Caco-2 (cell line): ENCODE data around the gene LPXN. TPM values are rescaled to one million over a fixed set of nuclear protein-coding genes. Genes with fewer than 3 reads are reported as not detected.

Experiments
- BruUV-seq: library from RNA; stranded (reverse); fragments of 400-500 nt; replicated peaks from 2 replicates; lab custom pipeline; 2021; lab: Mats Ljungman, UMichigan
- CTCF ChIA-PET: fragments of 300-600 bp; sonication (Branson Sonifier 250); formaldehyde crosslinking; loops from one replicate; lab custom pipeline; 2022; ENCODE audit warnings: antibody characterized with exemption; lab: Charles Lee
- POLR2A ChIA-PET: fragments of 300-600 bp; sonication (Branson Sonifier 250); formaldehyde crosslinking; loops from one replicate; lab custom pipeline; 2022; ENCODE audit warnings: antibody characterized with exemption; lab: Charles Lee
- DNase-seq, 2 experiments: peaks; one replicate each; pipeline versions ENCODE4 v3.0.0 to v3.0.0-alpha.2; 2020 to 2022
- H3K27me3 ChIP-seq: replicated peaks from 2 replicates; pipeline ENCODE4 v1.6.0; 2011; ENCODE audit warnings: low read length; ENCODE audit not compliant: control insufficient read depth, insufficient read depth
- H3K36me3 ChIP-seq: 2 replicates; pipeline ENCODE4 v1.5.1; 2011; ENCODE audit warnings: low read length; ENCODE audit not compliant: control insufficient read depth, insufficient read depth
- H3K4me1 ChIP-seq: fragments of 250-450 bp; sonication (Bioruptor Pico); 2 replicates; pipeline ENCODE4 v1.5.1; 2020; ENCODE audit warnings: mild to moderate bottlenecking
- H3K4me3 ChIP-seq: 2 replicates; pipeline ENCODE4 v1.5.1; 2011; ENCODE audit warnings: low read depth, mild to moderate bottlenecking, control low read depth, low read length
- H3K9me3 ChIP-seq: fragments of 250-450 bp; sonication (Bioruptor Pico); 2 replicates; pipeline ENCODE4 v1.5.1; 2020; ENCODE audit warnings: mild to moderate bottlenecking, moderate library complexity
- H3K27ac Mint-ChIP-seq: one replicate; pipeline ENCODE4 v1.8.0; 2022; ENCODE audit warnings: mixed read lengths; ENCODE audit not compliant: unreplicated experiment
- H3K27me3 Mint-ChIP-seq: one replicate; pipeline ENCODE4 v1.8.0; 2022; ENCODE audit warnings: mixed read lengths; ENCODE audit not compliant: insufficient read depth, unreplicated experiment
- H3K36me3 Mint-ChIP-seq: one replicate; pipeline ENCODE4 v1.8.0; 2022; ENCODE audit warnings: mild to moderate bottlenecking, mixed read lengths; ENCODE audit not compliant: insufficient read depth, unreplicated experiment
- H3K4me1 Mint-ChIP-seq: one replicate; pipeline ENCODE4 v1.8.0; 2022; ENCODE audit warnings: low read depth, mixed read lengths; ENCODE audit not compliant: unreplicated experiment
- H3K4me3 Mint-ChIP-seq: one replicate; pipeline ENCODE4 v1.8.0; 2022; ENCODE audit warnings: mild to moderate bottlenecking, moderate library complexity, mixed read lengths; ENCODE audit not compliant: unreplicated experiment
- H3K9me3 Mint-ChIP-seq: one replicate; pipeline ENCODE4 v1.8.0; 2022; ENCODE audit warnings: mixed read lengths; ENCODE audit not compliant: unreplicated experiment
- intact Hi-C: fragments of 100-400 bp; cut with micrococcal nuclease; formaldehyde crosslinking; loops from one replicate; pipeline ENCODE4 v1.10.0; 2022; ENCODE audit not compliant: unreplicated experiment
- total RNA-seq: library from RNA; stranded (reverse); gene quantifications from 2 replicates; pipeline ENCODE4 v1.2.3, GENCODE V29; 2022
- TF ChIP-seq, protein P1 (sequence below), 2 experiments: fragments of 200-600 bp in 1 of 2; IDR thresholded peaks; 1 replicate in 1 of 2; 2 replicates in 1 of 2; pipeline versions ENCODE4 v1.5.1 to v1.8.0; 2011 to 2022; ENCODE audit warnings: antibody characterized with exemption in 1 of 2, control low read depth in 1 of 2, inconsistent platforms in 1 of 2, low read depth in 1 of 2, low read length in 1 of 2, mild to moderate bottlenecking in 1 of 2, moderate library complexity in 1 of 2; ENCODE audit not compliant: insufficient read depth in 1 of 2, severe bottlenecking in 1 of 2, unreplicated experiment in 1 of 2

The LPXN gene
- total RNA-seq, 1 experiment from 2014 or later, result 2.1 TPM

DNA sequence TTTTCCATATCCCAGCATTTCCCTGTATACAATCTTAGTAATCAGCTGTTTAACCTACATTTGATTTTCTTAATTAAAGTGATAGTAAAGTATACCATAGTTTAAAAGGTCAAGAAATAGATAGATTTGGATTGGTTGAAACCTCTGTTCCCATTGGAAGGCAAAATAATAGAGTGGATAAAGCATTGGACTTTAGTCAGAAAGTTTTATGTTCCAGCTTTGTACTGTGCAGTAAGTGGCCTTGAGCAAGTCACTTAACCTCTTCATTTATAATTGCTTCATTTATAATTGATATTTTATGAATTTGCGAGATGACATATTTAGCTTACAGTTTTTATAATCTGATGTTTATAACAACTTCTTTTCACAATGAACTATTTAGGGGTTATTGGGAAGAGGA lies 6.8 kb upstream of the LPXN start:
- peaks cover 49% of the 10 kb centered on the region for H3K36me3 Mint-ChIP-seq
- H3K27ac Mint-ChIP-seq, result no peak overlapping the region
- H3K27me3 Mint-ChIP-seq, result no peaks in the 10 kb centered on the region
- Histone ChIP-seq H3K4me1 (peaks cover 3% of the 10 kb centered on the region; the same call in 1 of the 2 replicates), H3K27me3 (no peaks in the 10 kb centered on the region), H3K36me3 (no peaks in the 10 kb centered on the region), H3K9me3 (no peaks in the 10 kb centered on the region), H3K4me3 (no peak overlapping the region)
- no peaks in the 10 kb centered on the region for H3K9me3 Mint-ChIP-seq
- no peak overlapping the region for H3K4me3 Mint-ChIP-seq
- ChIA-PET POLR2A (no interaction called here), CTCF (no interaction called here)
- no peak for DNase-seq
- TF ChIP-seq, protein P1, sequence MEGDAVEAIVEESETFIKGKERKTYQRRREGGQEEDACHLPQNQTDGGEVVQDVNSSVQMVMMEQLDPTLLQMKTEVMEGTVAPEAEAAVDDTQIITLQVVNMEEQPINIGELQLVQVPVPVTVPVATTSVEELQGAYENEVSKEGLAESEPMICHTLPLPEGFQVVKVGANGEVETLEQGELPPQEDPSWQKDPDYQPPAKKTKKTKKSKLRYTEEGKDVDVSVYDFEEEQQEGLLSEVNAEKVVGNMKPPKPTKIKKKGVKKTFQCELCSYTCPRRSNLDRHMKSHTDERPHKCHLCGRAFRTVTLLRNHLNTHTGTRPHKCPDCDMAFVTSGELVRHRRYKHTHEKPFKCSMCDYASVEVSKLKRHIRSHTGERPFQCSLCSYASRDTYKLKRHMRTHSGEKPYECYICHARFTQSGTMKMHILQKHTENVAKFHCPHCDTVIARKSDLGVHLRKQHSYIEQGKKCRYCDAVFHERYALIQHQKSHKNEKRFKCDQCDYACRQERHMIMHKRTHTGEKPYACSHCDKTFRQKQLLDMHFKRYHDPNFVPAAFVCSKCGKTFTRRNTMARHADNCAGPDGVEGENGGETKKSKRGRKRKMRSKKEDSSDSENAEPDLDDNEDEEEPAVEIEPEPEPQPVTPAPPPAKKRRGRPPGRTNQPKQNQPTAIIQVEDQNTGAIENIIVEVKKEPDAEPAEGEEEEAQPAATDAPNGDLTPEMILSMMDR (IDR thresholded peaks at IDR 0.05; ENCODE audit: insufficient read depth in 1 of 2, low read depth in 1 of 2, low read length in 1 of 2, severe bottlenecking in 1 of 2, unreplicated experiment in 1 of 2), result no peak
- intact Hi-C loops, result no loop called here
- BruUV-seq, result no TSS peak
- no peaks in the 10 kb centered on the region for H3K4me1 Mint-ChIP-seq

DNA sequence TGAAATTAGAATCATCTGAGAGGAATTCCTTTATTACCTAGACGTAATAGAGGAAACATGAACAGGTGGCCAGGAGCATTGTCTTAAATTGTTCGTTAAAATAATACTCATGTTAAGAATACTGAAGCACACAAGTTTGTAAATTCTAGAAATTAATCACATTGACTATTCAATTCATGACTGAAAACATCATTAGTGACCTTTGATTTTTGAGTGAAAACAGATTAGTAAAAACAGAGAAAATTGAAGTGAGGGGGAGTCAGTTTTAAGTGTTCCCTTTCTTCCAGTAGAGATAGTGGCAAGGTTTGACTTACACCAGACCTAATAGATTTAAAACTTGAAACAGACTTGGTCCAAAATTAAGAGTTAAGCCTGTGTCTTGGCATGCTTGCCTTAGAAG lies 4.7 kb upstream of the LPXN start:
- TF ChIP-seq, protein P1 (IDR thresholded peaks at IDR 0.05; ENCODE audit: insufficient read depth in 1 of 2, low read depth in 1 of 2, low read length in 1 of 2, severe bottlenecking in 1 of 2, unreplicated experiment in 1 of 2), result no peak
- Mint-ChIP-seq H3K9me3 (no peaks in the 10 kb centered on the region), H3K27me3 (no peaks in the 10 kb centered on the region), H3K27ac (peak overlapping the region; percentile 99), H3K4me3 (peak overlapping the region; percentile 99), H3K36me3 (peaks cover 36% of the 10 kb centered on the region), H3K4me1 (no peaks in the 10 kb centered on the region)
- no peaks in the 10 kb centered on the region for H3K27me3 ChIP-seq
- H3K9me3 ChIP-seq, result no peaks in the 10 kb centered on the region
- BruUV-seq, result TSS peak; percentile 40
- intact Hi-C loops, result no loop called here
- DNase-seq, result no peak
- peak overlapping the region; percentile 78 for H3K4me3 ChIP-seq
- CTCF ChIA-PET, result interaction anchor here (1.0 to 1.5 kb wide), 2 partner anchors 13 to 49 kb away, joined by 3 to 4 read pairs; no protein-coding TSS in a partner anchor
- H3K4me1 ChIP-seq, result peaks cover 3% of the 10 kb centered on the region; the same call in 1 of the 2 replicates
- no peaks in the 10 kb centered on the region for H3K36me3 ChIP-seq
- POLR2A ChIA-PET, result no interaction called here

DNA sequence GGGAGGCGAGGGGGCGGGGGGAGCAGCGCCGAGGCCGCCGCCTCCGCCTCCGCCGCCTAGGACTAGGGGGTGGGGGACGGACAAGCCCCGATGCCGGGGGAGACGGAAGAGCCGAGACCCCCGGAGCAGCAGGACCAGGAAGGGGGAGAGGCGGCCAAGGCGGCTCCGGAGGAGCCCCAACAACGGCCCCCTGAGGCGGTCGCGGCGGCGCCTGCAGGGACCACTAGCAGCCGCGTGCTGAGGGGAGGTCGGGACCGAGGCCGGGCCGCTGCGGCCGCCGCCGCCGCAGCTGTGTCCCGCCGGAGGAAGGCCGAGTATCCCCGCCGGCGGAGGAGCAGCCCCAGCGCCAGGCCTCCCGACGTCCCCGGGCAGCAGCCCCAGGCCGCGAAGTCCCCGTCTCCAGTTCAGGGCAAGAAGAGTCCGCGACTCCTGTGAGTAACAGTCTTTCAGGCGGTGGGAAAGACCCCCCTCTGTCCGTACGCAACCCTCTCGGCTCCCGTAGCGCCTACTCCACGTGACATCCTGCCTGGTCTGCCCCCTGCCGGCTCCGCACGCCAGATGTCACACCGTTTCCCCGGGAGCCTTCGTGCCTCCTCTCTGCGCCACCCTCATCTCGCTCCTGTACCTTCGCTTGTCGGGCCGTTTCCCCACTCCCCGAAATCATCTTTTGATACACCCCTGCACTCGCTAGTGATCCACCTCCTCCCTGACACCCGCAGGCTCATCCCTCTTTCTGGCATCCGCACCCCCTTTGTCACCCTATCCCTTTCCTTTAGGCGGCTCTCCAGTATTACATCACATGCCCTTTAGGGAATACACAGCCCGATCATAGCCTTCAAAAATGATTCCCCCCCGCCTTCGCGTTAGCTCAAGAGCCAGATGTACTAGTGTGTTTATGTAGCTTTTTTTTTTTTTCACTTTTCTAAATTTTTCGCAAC lies 3.8 kb upstream of the LPXN start:
- Histone ChIP-seq H3K9me3 (no peaks in the 10 kb centered on the region), H3K4me1 (peaks cover 2% of the 10 kb centered on the region; the same call in 1 of the 2 replicates), H3K4me3 (peak overlapping the region; percentile 78), H3K36me3 (no peaks in the 10 kb centered on the region), H3K27me3 (no peaks in the 10 kb centered on the region)
- ChIA-PET CTCF (interaction anchor here (0.6 to 1.5 kb wide), 4 partner anchors 12 to 1076 kb away, joined by 3 to 4 read pairs (median 3); no protein-coding TSS in a partner anchor), POLR2A (interaction anchor here (0.6 kb wide), 1 partner anchor 1268 kb away, joined by 5 read pairs; no protein-coding TSS in a partner anchor)
- H3K4me1 Mint-ChIP-seq, result no peaks in the 10 kb centered on the region
- peaks cover 36% of the 10 kb centered on the region for H3K36me3 Mint-ChIP-seq
- H3K27ac Mint-ChIP-seq, result peak overlapping the region; percentile 99
- peak overlapping the region; percentile 99 for H3K4me3 Mint-ChIP-seq
- H3K9me3 Mint-ChIP-seq, result no peaks in the 10 kb centered on the region
- intact Hi-C loops, result loop anchor here (1.0 to 5.0 kb wide), 6 partner anchors 321 to 912 kb away; partner anchors contain the start of genes FAM111A and FAM111B
- TF ChIP-seq, protein P1 (IDR thresholded peaks at IDR 0.05; ENCODE audit: insufficient read depth in 1 of 2, low read depth in 1 of 2, low read length in 1 of 2, severe bottlenecking in 1 of 2, unreplicated experiment in 1 of 2), result peak; percentile 83 to 89
- peak; percentile 92 to 94 for DNase-seq
- no TSS peak for BruUV-seq
- no peaks in the 10 kb centered on the region for H3K27me3 Mint-ChIP-seq
